Heart left ventricle (tissue), 16 donors: ENCODE measurements around the gene RPS6KA2. TPM values are rescaled to one million over a fixed set of nuclear protein-coding genes. Genes with fewer than 3 reads are reported as not detected.
"Not testable (repeated sequence)": the region's sequence is repeated elsewhere in the genome, so short reads cannot be mapped to it uniquely, and the experiment has no call there.

Source experiments
- ATAC-seq, 4 donors: fragments of 200-7000 bp; cut with Tn5 transposase; one replicate each; pipeline ENCODE4 v1.9.1; 2020 to 2022; ENCODE audit warnings: moderate library complexity in 4 of 4, mild to moderate bottlenecking in 3 of 4, moderate number of reproducible peaks in 1 of 4
- DNase-seq, 5 donors: peaks; one replicate each; pipeline ENCODE4 v3.0.0-alpha.2; 2020
- H3K27ac ChIP-seq, 12 donors: fragments of 200-600 bp; sonication (generic) in 4 of 12; one replicate each; pipeline versions ENCODE4 v1.5.0 to v1.8.0; 2016 to 2022; ENCODE audit warnings: mild to moderate bottlenecking in 2 of 12
- H3K27me3 ChIP-seq, 9 donors: fragments of 200-600 bp; sonication (generic) in 2 of 9; one replicate each; pipeline versions ENCODE4 v1.5.1 to v1.8.0; 2016 to 2022; ENCODE audit warnings: mild to moderate bottlenecking in 3 of 9
- H3K36me3 ChIP-seq, 9 donors: fragments of 200-600 bp; sonication (generic) in 2 of 9; one replicate each; pipeline versions ENCODE4 v1.5.0 to v1.8.0; 2018 to 2022; ENCODE audit warnings: mild to moderate bottlenecking in 2 of 9
- H3K4me1 ChIP-seq, 12 donors: fragments of 200-600 bp; sonication (generic) in 4 of 12; one replicate each; pipeline versions ENCODE4 v1.5.0 to v1.8.0; 2016 to 2022; ENCODE audit warnings: mild to moderate bottlenecking in 3 of 12
- H3K4me3 ChIP-seq, 12 donors: fragments of 200-600 bp; sonication (generic) in 4 of 12; one replicate each; pipeline versions ENCODE4 v1.5.0 to v1.8.0; 2017 to 2022; ENCODE audit warnings: mild to moderate bottlenecking in 9 of 12, moderate library complexity in 4 of 12
- H3K9me3 ChIP-seq, 12 donors: fragments of 200-600 bp; sonication (generic) in 4 of 12; one replicate each; pipeline versions ENCODE4 v1.5.0 to v1.8.0; 2016 to 2022; ENCODE audit warnings: mild to moderate bottlenecking in 1 of 12
- POLR2A ChIP-seq, 2 donors: fragments of 450-650 bp; IDR thresholded peaks; one replicate each; pipeline ENCODE4 v1.6.1; 2017; ENCODE audit warnings: antibody characterized with exemption in 2 of 2, mild to moderate bottlenecking in 2 of 2, moderate library complexity in 2 of 2
- WGBS, 4 donors: extraction: QIAGEN DNeasy Blood & Tissue Kit in 2 of 4; methylation state at CpG; one replicate each; pipeline versions ENCODE4 v1.1.5 to v1.1.7; 2013 to 2018; 5-methylcytosine and 5-hydroxymethylcytosine counted together
- intact Hi-C, 10 donors: fragments of 100-400 bp; cut with DNase I; formaldehyde crosslinking; loops; one replicate each; pipeline versions ENCODE4 v1.11.1 to v1.14.2; 2022
- polyA plus RNA-seq, 2 donors: library from polyadenylated mRNA; stranded (reverse); fragments of 200-250 nt; gene quantifications; one replicate each; pipeline ENCODE4 v1.2.3, GENCODE V29; 2013
- total RNA-seq, 9 donors: library from RNA; depleted of rRNA in 2 of 9; stranded (reverse); fragments of >200 nt in 2 of 9; fragmentation: NEBNext Ultra II Directional in 3 of 9; extraction: Animal tissue kit (Norgen Biotek cat#: 25700) in 3 of 9; gene quantifications; one replicate each; pipeline versions ENCODE4 v1.1.0 to v1.2.4, GENCODE V29; 2016 to 2023
- TF ChIP-seq, protein P1 (sequence below), 12 donors: fragments of 200-600 bp; sonication (generic) in 4 of 12; IDR thresholded peaks; one replicate each; pipeline versions ENCODE4 v1.5.0 to v1.8.0; 2018 to 2022; ENCODE audit warnings: antibody characterized with exemption in 12 of 12, mild to moderate bottlenecking in 5 of 12
- donor health status: ischemic (EF 13 %, LVEDD 7.1; RV severe dilation, severe dysfunction).
- donor health status: healthy with polysubstance abuse.
- donor health status: DM: no; HTN: yes; CAD: no.
- donor health status: DM: no; HTN: no; CAD: no.
- donor health status: ischemic (EF 25% LVEDD 6.9; RV normal size, moderate dysfunction).
- donor health status: ischemic (EF 25% LVEDD 5.7; RV mildly dilated, moderate dysfunction).
- donor health status: healthy.
- donor health status: DM: yes; HTN: yes; CAD: no.
- donor health status: ischemic (EF 35%, LVEDD 5.7; RV mildly dilated, moderate dysfunction).
- donor health status: nonischemic (EF 11% LVEDD 7.7; RV severe dilation, severe dysfunction).
- donor health status: DM: yes; HTN: yes; CAD: no.
- donor health status: PGD.
- donor health status: ischemic (EF 29% LVEDD 5.4; RV normal size, mild dysfunction).
- donor health status: nonischemic (EF 23%, LVEDD 6.1; RV moderate dilation, normal function).

Gene RPS6KA2
- total and polyA plus RNA-seq, 11 donors: 23.0 to 171 (median 91.6) TPM

DNA sequence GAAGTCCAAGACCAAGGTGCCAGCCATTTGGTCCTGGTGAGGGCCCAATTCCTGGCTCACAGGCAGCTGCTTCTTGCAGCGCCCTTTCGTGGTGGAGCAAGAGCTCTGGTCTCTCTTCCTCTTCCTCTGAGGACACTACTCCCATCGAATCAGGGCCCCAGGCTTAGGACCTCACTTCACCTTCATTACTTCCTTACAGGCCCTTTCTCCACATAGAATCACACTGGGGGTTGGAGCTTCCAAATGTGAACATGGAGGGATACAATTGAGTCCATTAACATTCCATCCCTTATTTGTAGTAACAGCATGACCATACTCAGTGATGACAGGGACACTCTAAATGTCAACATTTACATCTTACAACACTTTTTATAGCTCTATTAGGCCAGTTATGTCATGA, 42.9 kb downstream of the RPS6KA2 start:
- peaks cover 0 to 26% (median 11%) of the 10 kb centered on the region in 12 donors for H3K4me1 ChIP-seq
- DNase-seq: no peak
- no peaks in the 10 kb centered on the region for H3K36me3 ChIP-seq
- H3K4me3 ChIP-seq: no peak overlapping the region
- intact Hi-C loops: no loop called here
- no peak overlapping the region for H3K27ac ChIP-seq
- ATAC-seq: peak in 3 of 4 donors; percentile 27 to 31 (median 27)
- TF ChIP-seq POLR2A (IDR thresholded peaks at IDR 0.05): no peak
- TF ChIP-seq, protein P1, sequence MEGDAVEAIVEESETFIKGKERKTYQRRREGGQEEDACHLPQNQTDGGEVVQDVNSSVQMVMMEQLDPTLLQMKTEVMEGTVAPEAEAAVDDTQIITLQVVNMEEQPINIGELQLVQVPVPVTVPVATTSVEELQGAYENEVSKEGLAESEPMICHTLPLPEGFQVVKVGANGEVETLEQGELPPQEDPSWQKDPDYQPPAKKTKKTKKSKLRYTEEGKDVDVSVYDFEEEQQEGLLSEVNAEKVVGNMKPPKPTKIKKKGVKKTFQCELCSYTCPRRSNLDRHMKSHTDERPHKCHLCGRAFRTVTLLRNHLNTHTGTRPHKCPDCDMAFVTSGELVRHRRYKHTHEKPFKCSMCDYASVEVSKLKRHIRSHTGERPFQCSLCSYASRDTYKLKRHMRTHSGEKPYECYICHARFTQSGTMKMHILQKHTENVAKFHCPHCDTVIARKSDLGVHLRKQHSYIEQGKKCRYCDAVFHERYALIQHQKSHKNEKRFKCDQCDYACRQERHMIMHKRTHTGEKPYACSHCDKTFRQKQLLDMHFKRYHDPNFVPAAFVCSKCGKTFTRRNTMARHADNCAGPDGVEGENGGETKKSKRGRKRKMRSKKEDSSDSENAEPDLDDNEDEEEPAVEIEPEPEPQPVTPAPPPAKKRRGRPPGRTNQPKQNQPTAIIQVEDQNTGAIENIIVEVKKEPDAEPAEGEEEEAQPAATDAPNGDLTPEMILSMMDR (IDR thresholded peaks at IDR 0.05): no peak
- no peaks in the 10 kb centered on the region for H3K27me3 ChIP-seq
- H3K9me3 ChIP-seq: no peaks in the 10 kb centered on the region
- 78 to 92% (median 79%) methylated on average over 3 of the region's 3 CpGs for WGBS, 4 donors

DNA sequence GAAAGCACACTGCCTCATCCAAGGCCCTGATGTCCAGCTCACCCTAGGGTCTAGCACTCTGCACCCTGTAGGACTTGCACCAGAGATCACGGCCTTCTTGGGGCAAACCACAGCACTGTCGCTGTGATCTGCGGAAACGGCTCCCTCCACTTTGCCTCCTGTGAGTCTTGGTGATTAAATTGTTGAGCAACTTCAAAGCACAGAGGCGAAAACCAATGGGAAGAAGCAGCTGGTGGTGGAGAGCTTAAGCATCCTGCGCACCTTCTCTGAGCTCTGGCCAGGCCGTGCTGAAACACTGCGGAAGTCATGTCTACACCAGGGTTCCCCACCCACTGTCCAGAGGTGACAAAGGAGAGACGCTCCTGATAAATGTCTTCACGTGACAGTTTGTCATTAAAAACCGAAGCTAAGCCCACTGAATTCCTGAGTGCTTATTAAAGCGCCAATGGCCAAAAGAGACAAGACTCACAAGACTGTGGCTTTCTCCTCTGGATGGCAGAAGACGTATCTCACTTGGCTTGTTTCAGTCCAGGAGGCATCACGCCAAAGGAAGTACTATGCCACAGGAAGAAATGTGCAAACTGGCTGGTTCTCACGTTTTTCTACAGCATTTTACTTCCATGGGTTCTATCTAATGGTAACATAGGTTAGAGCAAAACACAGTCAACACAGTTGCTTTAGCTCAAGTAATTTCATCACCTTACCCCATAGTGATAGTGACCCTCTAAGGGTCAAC, 43.7 kb downstream of the RPS6KA2 start:
- Histone ChIP-seq H3K27me3 (no peaks in the 10 kb centered on the region), H3K4me3 (no peak overlapping the region), H3K36me3 (no peaks in the 10 kb centered on the region), H3K4me1 (peaks cover 0 to 18% (median 5%) of the 10 kb centered on the region in 12 donors), H3K27ac (no peak overlapping the region), H3K9me3 (no peaks in the 10 kb centered on the region)
- ATAC-seq (no peak), DNase-seq (no peak)
- intact Hi-C loops: no loop called here
- 90 to 93% (median 92%) methylated on average over 15 of the region's 15 CpGs for WGBS, 4 donors
- TF ChIP-seq, protein P1 (IDR thresholded peaks at IDR 0.05): no peak
- TF ChIP-seq POLR2A (IDR thresholded peaks at IDR 0.05): no peak

DNA sequence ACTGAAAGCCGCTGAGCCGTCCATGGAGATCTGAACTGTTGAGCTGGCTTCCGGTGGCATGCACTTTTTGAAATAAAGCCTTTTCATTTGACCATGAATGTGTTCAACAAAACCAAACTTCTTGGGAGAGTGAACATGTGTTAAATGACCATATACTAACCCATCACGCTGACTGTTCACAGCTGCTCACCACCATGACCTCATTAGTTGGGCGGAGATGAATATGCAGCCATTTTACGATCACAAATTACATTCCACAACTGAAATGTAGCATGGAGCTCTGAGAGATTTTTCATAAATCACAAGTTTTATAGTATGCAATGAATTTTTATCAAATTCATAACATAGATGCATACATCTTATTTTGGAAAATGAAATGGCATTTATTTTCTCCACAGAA, 44.8 kb downstream of the RPS6KA2 start:
- Histone ChIP-seq H3K27ac (no peak overlapping the region), H3K36me3 (no peaks in the 10 kb centered on the region), H3K4me3 (no peak overlapping the region), H3K27me3 (no peaks in the 10 kb centered on the region), H3K4me1 (peaks cover 0 to 14% (median 1%) of the 10 kb centered on the region in 12 donors), H3K9me3 (no peaks in the 10 kb centered on the region)
- whole genome bisulfite sequencing, 4 donors: 88 to 94% (median 92%) methylated on average over 6 of the region's 6 CpGs
- no peak for ATAC-seq
- TF ChIP-seq, protein P1 (IDR thresholded peaks at IDR 0.05): no peak
- TF ChIP-seq POLR2A (IDR thresholded peaks at IDR 0.05): no peak
- DNase-seq: no peak
- intact Hi-C loops: no loop called here

DNA sequence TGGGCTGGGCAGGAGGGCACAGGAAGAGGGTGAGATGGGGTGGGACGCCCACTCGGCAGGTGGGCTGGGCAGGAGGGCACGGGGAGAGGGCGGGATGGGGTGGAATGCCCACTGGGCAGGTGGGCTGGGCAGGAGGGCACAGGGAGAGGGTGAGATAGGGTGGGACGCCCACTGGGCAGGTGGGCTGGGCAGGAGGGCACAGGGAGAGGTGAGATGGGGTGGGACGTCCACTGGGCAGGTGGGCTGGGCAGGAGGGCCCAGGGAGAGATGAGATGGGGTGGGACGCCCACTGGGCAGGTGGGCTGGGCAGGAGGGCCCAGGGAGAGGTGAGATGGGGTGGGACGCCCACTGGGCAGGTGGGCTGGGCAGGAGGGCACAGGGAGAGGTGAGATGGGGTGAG, 45.2 kb downstream of the RPS6KA2 start:
- H3K36me3 ChIP-seq, H3K9me3 ChIP-seq, H3K27me3 ChIP-seq, H3K27ac ChIP-seq, ATAC-seq, intact Hi-C loops, H3K4me3 ChIP-seq, DNase-seq: not testable (repeated sequence)
- WGBS, 4 donors: 92 to 98% (median 96%) methylated on average over 8 of the region's 8 CpGs
- H3K4me1 ChIP-seq: peaks cover 0 to 14% (median 0%) of the 10 kb centered on the region in 12 donors
